ENCODE measurements around the gene CHURC1. TPM values are rescaled to one million over a fixed set of nuclear protein-coding genes. Genes with fewer than 3 reads are reported as not detected.

CHURC1 gene
- total RNA-seq, 1 donor from 2014 or later = 59.8 TPM

- Histone ChIP-seq H3K9ac (no peak overlapping the region), H3K4me2 (no peak overlapping the region), H3K27me3 (no peaks in the 10 kb centered on the region), H3K4me3 (no peak overlapping the region), H3K79me2 (ENCODE audit: low read depth) (peaks cover 25% of the 10 kb centered on the region), H3K36me3 (peaks cover 7% of the 10 kb centered on the region), H3K4me1 (no peaks in the 10 kb centered on the region), H4K20me1 (ENCODE audit: low read depth) (no peaks in the 10 kb centered on the region), H3K27ac (no peak overlapping the region), H2AFZ (replicated peaks) (no peak overlapping the region), H3K9me3 (ENCODE audit: low read depth) (no peaks in the 10 kb centered on the region), H3F3A (ENCODE audit: low read depth) (peaks cover 7% of the 10 kb centered on the region)
- no peaks in the 10 kb centered on the region for H3K9me3 Mint-ChIP-seq
- no peak overlapping the region for H3K4me3 Mint-ChIP-seq
- H3K27me3 Mint-ChIP-seq (ENCODE audit: insufficient read depth, low read depth) = no peaks in the 10 kb centered on the region
- no peak overlapping the region for H3K27ac Mint-ChIP-seq
- H3K36me3 Mint-ChIP-seq = peaks cover 3% of the 10 kb centered on the region
- TF ChIP-seq CTCF (IDR thresholded peaks at IDR 0.05) (no peak), EZH2 (IDR thresholded peaks at IDR 0.05) (no peak), EZH2phosphoT487 (IDR thresholded peaks at IDR 0.05) (no peak)
- no peaks in the 10 kb centered on the region for H3K4me1 Mint-ChIP-seq
- DNase-seq (ENCODE audit: low spot score) = no peak
Observed at GRCh38 chr14:64923015-64923414, 8.8 kb downstream of the CHURC1 start.

- no peaks in the 10 kb centered on the region for H3K9me3 Mint-ChIP-seq
- Histone ChIP-seq H3K27me3 (no peaks in the 10 kb centered on the region), H3K79me2 (ENCODE audit: low read depth) (peaks cover 5% of the 10 kb centered on the region), H3K9me3 (ENCODE audit: low read depth) (no peaks in the 10 kb centered on the region), H3F3A (ENCODE audit: low read depth) (peaks cover 7% of the 10 kb centered on the region), H3K4me2 (no peak overlapping the region), H4K20me1 (ENCODE audit: low read depth) (peaks cover 16% of the 10 kb centered on the region), H3K4me1 (no peaks in the 10 kb centered on the region), H3K36me3 (peaks cover 7% of the 10 kb centered on the region), H3K4me3 (no peak overlapping the region), H3K9ac (no peak overlapping the region), H3K27ac (no peak overlapping the region), H2AFZ (replicated peaks) (no peak overlapping the region)
- H3K27ac Mint-ChIP-seq = no peak overlapping the region
- no peaks in the 10 kb centered on the region for H3K4me1 Mint-ChIP-seq
- TF ChIP-seq CTCF (IDR thresholded peaks at IDR 0.05) = no peak
- no peak for TF ChIP-seq EZH2 (IDR thresholded peaks at IDR 0.05)
- no peak for TF ChIP-seq EZH2phosphoT487 (IDR thresholded peaks at IDR 0.05)
- H3K36me3 Mint-ChIP-seq = peaks cover 5% of the 10 kb centered on the region
- no peak overlapping the region for H3K4me3 Mint-ChIP-seq
- DNase-seq (ENCODE audit: low spot score) = no peak
- H3K27me3 Mint-ChIP-seq (ENCODE audit: insufficient read depth, low read depth) = no peaks in the 10 kb centered on the region
Observed at GRCh38 chr14:64926398-64926995, 12.2 kb downstream of the CHURC1 start.

GRCh38 chr14:64927031-64927430 lies 12.8 kb downstream of the CHURC1 start:
- peaks cover 6% of the 10 kb centered on the region for H3K36me3 Mint-ChIP-seq
- H3K4me1 ChIP-seq = no peaks in the 10 kb centered on the region
- H3K4me3 Mint-ChIP-seq = no peak overlapping the region
- no peak overlapping the region for H3K4me2 ChIP-seq
- peaks cover 5% of the 10 kb centered on the region for H3K79me2 ChIP-seq (ENCODE audit: low read depth)
- no peaks in the 10 kb centered on the region for H3K9me3 Mint-ChIP-seq
- no peak overlapping the region for H3K9ac ChIP-seq
- H3F3A ChIP-seq (ENCODE audit: low read depth) = peaks cover 7% of the 10 kb centered on the region
- no peak overlapping the region for H3K4me3 ChIP-seq
- no peak overlapping the region for H2AFZ ChIP-seq (replicated peaks)
- H3K9me3 ChIP-seq (ENCODE audit: low read depth) = no peaks in the 10 kb centered on the region
- no peaks in the 10 kb centered on the region for H3K27me3 Mint-ChIP-seq (ENCODE audit: insufficient read depth, low read depth)
- H4K20me1 ChIP-seq (ENCODE audit: low read depth) = peaks cover 17% of the 10 kb centered on the region
- no peaks in the 10 kb centered on the region for H3K27me3 ChIP-seq
- H3K27ac Mint-ChIP-seq = no peak overlapping the region
- no peaks in the 10 kb centered on the region for H3K4me1 Mint-ChIP-seq
- peaks cover 10% of the 10 kb centered on the region for H3K36me3 ChIP-seq
- no peak for DNase-seq (ENCODE audit: low spot score)
- H3K27ac ChIP-seq = no peak overlapping the region
- TF ChIP-seq CTCF (IDR thresholded peaks at IDR 0.05) (no peak), EZH2phosphoT487 (IDR thresholded peaks at IDR 0.05) (no peak), EZH2 (IDR thresholded peaks at IDR 0.05) (no peak)

Data from neural progenitor cell (in vitro differentiated cells).